Fibroblast of pulmonary artery (primary cell): ENCODE data around the gene PDE1A.

Experiments used
- DNase-seq: peaks from one replicate; pipeline ENCODE4 v3.0.0-alpha.2; 2010; ENCODE audit warnings: low read depth
- H3K4me3 ChIP-seq: replicated peaks from 2 replicates; pipeline ENCODE4 v1.5.1; 2011; ENCODE audit warnings: low read depth, mild to moderate bottlenecking, control low read depth, low read length, moderate library complexity
- CTCF ChIP-seq: IDR thresholded peaks from 2 replicates; pipeline ENCODE4 v1.5.1; 2011; ENCODE audit warnings: mild to moderate bottlenecking, control low read depth, low read length, inconsistent platforms; ENCODE audit errors: missing control alignments

The PDE1A gene

DNA sequence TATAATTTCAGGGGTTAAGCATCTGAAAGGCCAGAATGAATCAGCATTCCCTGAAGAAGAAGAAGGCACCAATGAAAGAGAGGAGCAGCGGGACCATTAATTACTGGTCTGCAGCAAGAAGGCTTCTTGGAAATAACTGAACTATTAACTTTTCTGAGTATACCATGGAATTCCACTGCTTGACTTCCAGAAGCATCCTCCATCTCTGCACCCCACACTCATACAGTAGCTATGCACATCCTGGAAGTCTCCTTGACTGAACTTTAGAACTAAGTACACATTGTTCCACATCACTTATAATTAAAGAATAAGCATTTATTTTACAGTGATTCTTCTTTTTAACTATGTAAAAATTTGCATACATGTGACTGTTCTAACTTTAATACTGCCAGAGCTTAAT, 309.6 kb downstream of the PDE1A start:
- no peak for TF ChIP-seq CTCF
- H3K4me3 ChIP-seq, result no peak overlapping the region
- DNase-seq, result no peak

DNA sequence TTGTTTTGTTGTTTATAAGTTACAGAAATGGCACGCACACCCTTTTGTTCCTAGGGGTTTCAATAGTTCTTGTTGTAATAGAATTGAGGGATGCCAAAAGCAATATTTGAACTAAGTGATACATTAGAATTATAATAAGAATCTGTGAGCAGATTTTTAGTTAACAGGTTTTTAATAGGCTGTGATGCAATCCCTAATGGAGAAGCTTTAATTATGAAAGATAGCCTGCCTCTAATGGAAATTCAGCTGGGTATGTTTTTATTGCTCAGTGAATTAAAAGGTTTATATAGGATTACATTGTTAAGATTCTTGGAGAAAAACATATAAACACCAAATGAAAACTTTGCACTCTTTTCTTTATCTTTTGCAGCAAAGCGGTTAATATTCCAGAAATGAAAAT, 310.1 kb downstream of the PDE1A start:
- H3K4me3 ChIP-seq, result no peak overlapping the region
- no peak for DNase-seq
- no peak for TF ChIP-seq CTCF

DNA sequence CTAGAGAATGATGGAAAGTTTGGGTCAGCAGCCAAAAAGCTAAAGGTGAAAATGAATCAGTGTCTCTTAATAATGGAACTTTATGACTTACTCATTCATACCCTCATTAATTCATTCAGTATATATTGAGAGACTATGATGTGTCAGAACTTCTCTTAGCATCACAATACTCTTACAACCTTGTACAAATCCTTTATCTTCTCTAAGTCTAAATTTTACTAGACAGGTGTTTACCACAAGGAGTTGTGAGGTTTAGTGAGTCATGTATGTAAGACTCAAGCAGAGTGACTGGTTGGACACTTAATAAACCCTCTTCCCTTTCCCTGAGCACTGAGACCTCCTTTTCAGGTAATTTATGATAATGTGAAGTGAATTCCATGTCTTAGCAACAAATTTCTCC, 311.6 kb downstream of the PDE1A start:
- H3K4me3 ChIP-seq, result no peak overlapping the region
- no peak for TF ChIP-seq CTCF
- no peak for DNase-seq

- H3K4me3 ChIP-seq, result no peak overlapping the region
- no peak for DNase-seq
- TF ChIP-seq CTCF, result no peak
Observed at GRCh38 chr2:182113334-182113733, 313.5 kb downstream of the PDE1A start.

DNA sequence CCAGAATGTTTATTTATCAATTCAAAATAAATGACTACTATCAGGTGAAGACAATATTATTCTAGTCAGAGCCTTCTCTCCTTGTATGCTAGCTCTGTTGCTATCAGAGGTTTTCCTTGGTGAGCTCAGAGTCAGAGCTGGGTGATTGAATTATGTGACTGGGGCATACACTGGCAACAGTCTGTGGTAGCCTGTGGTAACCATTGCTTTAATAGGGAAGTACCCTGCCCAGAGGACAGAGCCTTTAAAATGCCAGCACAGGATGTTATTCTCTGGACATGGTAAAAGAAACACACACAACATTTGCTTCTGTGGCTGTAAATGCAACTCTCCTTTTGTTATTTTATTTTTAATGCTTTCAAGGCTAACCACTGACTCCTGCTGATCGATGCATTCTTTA, 316.5 kb downstream of the PDE1A start:
- H3K4me3 ChIP-seq, result no peak overlapping the region

GRCh38 chr2:182103526-182103925, 323.3 kb downstream of the PDE1A start:
- no peak for TF ChIP-seq CTCF
- no peak overlapping the region for H3K4me3 ChIP-seq
- DNase-seq, result peak; percentile 4

More for the DNA sequence above, 316.5 kb downstream of the PDE1A start:
- TF ChIP-seq CTCF, result no peak
- no peak for DNase-seq

DNA sequence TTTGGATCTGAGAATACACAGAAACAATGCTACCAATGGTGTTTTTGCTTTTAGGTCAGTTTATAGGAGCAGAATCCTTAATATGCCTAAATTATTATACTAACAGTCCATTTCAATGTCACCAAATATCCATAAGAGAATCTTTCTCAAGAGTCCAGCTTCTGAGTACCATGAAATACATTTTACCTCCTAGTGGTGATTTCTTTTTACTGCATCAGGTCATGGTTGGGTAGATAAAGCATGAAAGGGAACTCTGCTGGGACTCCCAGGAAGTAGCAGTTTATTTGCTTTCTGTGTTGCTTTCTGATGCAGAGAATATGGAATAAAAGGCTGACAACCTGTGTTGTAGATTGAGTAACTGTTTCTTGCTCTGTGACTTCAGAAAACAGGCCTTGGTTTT, 325.6 kb downstream of the PDE1A start:
- TF ChIP-seq CTCF, result peak; percentile 22
- H3K4me3 ChIP-seq, result no peak overlapping the region
- DNase-seq, result peak; percentile 4
